Heart left ventricle (tissue), 13 donors: Measurements from ENCODE around the gene CYTH1.

Experiments
- POLR2A ChIP-seq, 2 donors: fragments of 450-650 bp; IDR thresholded peaks; one replicate each; pipeline ENCODE4 v1.6.1; 2017; ENCODE audit warnings: antibody characterized with exemption in 2 of 2, mild to moderate bottlenecking in 2 of 2, moderate library complexity in 2 of 2
- TF ChIP-seq, protein P1 (sequence below), 12 donors: fragments of 200-600 bp; sonication (generic) in 4 of 12; IDR thresholded peaks; one replicate each; pipeline versions ENCODE4 v1.5.0 to v1.8.0; 2018 to 2022; ENCODE audit warnings: antibody characterized with exemption in 12 of 12, mild to moderate bottlenecking in 5 of 12
- donor health status: ischemic (EF 13 %, LVEDD 7.1; RV severe dilation, severe dysfunction).
- donor health status: DM: no; HTN: yes; CAD: no.
- donor health status: DM: no; HTN: no; CAD: no.
- donor health status: ischemic (EF 25% LVEDD 6.9; RV normal size, moderate dysfunction).
- donor health status: ischemic (EF 25% LVEDD 5.7; RV mildly dilated, moderate dysfunction).
- donor health status: ischemic (EF 35%, LVEDD 5.7; RV mildly dilated, moderate dysfunction).
- donor health status: nonischemic (EF 11% LVEDD 7.7; RV severe dilation, severe dysfunction).
- donor health status: DM: yes; HTN: yes; CAD: no.
- donor health status: PGD.
- donor health status: ischemic (EF 29% LVEDD 5.4; RV normal size, mild dysfunction).
- donor health status: nonischemic (EF 23%, LVEDD 6.1; RV moderate dilation, normal function).

DNA sequence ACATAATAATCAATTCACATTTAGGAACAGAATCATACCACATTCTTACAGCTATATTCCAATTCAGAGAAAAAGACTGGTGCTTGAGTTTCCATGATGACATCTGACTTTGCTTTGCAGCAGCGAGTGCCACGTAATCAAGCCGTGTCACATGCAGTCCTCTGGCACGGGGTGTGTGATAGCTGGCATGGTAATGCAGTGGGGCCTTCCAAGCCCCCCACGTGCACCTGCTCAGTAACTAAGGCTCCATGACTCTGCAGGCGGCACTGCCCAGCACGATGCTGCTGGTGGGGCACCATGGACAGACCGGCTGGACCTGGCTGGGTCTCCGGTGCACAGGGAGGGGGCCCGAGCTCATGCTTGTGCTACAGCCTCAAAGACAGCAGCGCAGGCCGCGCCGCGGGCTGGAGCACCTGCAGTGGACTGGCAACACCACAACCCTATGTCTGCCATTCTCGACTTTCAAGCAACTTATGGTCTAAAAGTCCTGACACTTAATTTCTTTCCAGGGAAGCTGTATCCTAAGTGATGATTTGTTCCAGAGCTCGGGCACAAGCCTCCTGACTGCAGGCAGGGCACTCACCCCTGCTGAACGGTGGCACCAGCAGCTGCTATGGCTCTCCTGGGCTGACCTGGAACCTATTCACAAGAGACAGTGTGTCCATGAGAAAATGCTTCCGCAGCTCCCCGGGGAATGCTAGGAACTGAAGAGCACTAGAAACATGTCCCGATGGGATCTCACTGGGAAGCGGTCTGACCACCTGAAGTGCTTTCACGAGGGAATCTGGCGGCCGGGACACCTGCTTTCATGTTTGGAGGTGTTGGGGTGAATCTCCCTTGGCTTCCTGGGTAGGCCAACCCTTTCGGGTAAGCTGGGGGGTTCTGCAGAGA, 105.4 kb downstream of the CYTH1 start:
- TF ChIP-seq, protein P1, sequence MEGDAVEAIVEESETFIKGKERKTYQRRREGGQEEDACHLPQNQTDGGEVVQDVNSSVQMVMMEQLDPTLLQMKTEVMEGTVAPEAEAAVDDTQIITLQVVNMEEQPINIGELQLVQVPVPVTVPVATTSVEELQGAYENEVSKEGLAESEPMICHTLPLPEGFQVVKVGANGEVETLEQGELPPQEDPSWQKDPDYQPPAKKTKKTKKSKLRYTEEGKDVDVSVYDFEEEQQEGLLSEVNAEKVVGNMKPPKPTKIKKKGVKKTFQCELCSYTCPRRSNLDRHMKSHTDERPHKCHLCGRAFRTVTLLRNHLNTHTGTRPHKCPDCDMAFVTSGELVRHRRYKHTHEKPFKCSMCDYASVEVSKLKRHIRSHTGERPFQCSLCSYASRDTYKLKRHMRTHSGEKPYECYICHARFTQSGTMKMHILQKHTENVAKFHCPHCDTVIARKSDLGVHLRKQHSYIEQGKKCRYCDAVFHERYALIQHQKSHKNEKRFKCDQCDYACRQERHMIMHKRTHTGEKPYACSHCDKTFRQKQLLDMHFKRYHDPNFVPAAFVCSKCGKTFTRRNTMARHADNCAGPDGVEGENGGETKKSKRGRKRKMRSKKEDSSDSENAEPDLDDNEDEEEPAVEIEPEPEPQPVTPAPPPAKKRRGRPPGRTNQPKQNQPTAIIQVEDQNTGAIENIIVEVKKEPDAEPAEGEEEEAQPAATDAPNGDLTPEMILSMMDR (IDR thresholded peaks at IDR 0.05): no peak
- no peak for TF ChIP-seq POLR2A (IDR thresholded peaks at IDR 0.05)
